Measurements from ENCODE around the gene DNAJA3.

DNA sequence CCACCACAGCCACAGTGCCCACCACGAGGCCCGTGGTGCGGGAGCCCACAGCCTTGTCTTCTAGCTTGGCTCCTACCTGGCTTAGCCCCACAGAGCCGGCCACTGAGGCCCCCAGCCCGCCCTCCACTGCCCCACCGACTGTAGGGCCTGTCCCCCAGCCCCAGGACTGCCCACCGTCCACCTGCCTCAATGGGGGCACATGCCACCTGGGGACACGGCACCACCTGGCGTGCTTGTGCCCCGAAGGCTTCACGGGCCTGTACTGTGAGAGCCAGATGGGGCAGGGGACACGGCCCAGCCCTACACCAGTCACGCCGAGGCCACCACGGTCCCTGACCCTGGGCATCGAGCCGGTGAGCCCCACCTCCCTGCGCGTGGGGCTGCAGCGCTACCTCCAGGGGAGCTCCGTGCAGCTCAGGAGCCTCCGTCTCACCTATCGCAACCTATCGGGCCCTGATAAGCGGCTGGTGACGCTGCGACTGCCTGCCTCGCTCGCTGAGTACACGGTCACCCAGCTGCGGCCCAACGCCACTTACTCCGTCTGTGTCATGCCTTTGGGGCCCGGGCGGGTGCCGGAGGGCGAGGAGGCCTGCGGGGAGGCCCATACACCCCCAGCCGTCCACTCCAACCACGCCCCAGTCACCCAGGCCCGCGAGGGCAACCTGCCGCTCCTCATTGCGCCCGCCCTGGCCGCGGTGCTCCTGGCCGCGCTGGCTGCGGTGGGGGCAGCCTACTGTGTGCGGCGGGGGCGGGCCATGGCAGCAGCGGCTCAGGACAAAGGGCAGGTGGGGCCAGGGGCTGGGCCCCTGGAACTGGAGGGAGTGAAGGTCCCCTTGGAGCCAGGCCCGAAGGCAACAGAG, 43.5 kb upstream of the DNAJA3 start:
- TF ChIP-seq, protein P1, sequence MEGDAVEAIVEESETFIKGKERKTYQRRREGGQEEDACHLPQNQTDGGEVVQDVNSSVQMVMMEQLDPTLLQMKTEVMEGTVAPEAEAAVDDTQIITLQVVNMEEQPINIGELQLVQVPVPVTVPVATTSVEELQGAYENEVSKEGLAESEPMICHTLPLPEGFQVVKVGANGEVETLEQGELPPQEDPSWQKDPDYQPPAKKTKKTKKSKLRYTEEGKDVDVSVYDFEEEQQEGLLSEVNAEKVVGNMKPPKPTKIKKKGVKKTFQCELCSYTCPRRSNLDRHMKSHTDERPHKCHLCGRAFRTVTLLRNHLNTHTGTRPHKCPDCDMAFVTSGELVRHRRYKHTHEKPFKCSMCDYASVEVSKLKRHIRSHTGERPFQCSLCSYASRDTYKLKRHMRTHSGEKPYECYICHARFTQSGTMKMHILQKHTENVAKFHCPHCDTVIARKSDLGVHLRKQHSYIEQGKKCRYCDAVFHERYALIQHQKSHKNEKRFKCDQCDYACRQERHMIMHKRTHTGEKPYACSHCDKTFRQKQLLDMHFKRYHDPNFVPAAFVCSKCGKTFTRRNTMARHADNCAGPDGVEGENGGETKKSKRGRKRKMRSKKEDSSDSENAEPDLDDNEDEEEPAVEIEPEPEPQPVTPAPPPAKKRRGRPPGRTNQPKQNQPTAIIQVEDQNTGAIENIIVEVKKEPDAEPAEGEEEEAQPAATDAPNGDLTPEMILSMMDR (IDR thresholded peaks at IDR 0.05) = no peak
- TF ChIP-seq ZFX (IDR thresholded peaks at IDR 0.05; ENCODE audit: borderline replicate concordance) = no peak
